GM19193 (cell line): ENCODE data around the gene PCNP.

Source experiments
- POLR2A ChIP-seq: IDR thresholded peaks from 4 replicates; pipeline ENCODE4 v1.6.1; 2011; ENCODE audit not compliant: insufficient read depth, insufficient read length; ENCODE audit errors: extremely low read depth

The PCNP gene

GRCh38 chr3:101549473-101549872, 24.5 kb upstream of the PCNP start:
- no peak for TF ChIP-seq POLR2A

- no peak for TF ChIP-seq POLR2A
Measured at GRCh38 chr3:101556064-101556463, 17.9 kb upstream of the PCNP start.

- peak; percentile 92 for TF ChIP-seq POLR2A
Measured at GRCh38 chr3:101561630-101562328, 12.2 kb upstream of the PCNP start, which contains the start of gene TRMT10C. TSS of gene TRMT10C (plus strand) at chr3:101561868. CDS start at chr3:101564782, 2,914 bp downstream.

- no peak for TF ChIP-seq POLR2A
Measured at GRCh38 chr3:101567528-101568317, 6.3 kb upstream of the PCNP start.

GRCh38 chr3:101571028-101571895, 2.7 kb upstream of the PCNP start:
- TF ChIP-seq POLR2A = no peak

GRCh38 chr3:101574388-101575112, 570 bp downstream of the PCNP start:
- no peak for TF ChIP-seq POLR2A

GRCh38 chr3:101577286-101577685, 3.3 kb downstream of the PCNP start:
- TF ChIP-seq POLR2A = no peak

- no peak for TF ChIP-seq POLR2A
Measured at GRCh38 chr3:101588616-101589015, 14.6 kb downstream of the PCNP start.

- TF ChIP-seq POLR2A = no peak
Measured at GRCh38 chr3:101591071-101591470, 17.1 kb downstream of the PCNP start.

- no peak for TF ChIP-seq POLR2A
Measured at GRCh38 chr3:101602731-101603130, 28.8 kb downstream of the PCNP start.

- TF ChIP-seq POLR2A = no peak
Measured at GRCh38 chr3:101603184-101603583, 29.2 kb downstream of the PCNP start.

GRCh38 chr3:101611023-101611422, 37.0 kb downstream of the PCNP start:
- no peak for TF ChIP-seq POLR2A

GRCh38 chr3:101615525-101615924, 41.5 kb downstream of the PCNP start:
- TF ChIP-seq POLR2A = no peak

GRCh38 chr3:101617478-101617877, 43.5 kb downstream of the PCNP start:
- TF ChIP-seq POLR2A = no peak
